HCT116 (cell line): Measurements from ENCODE around the gene TRPV2. TPM values are rescaled to one million over a fixed set of nuclear protein-coding genes. Genes with fewer than 3 reads are reported as not detected.

ENCODE experiments used
- ATAC-seq: fragments of 200-7000 bp; cut with Tn5 transposase; 2 replicates; pipeline ENCODE4 v1.9.1; 2020; ENCODE audit warnings: mild to moderate bottlenecking, moderate library complexity
- BruUV-seq: library from RNA; stranded (reverse); fragments of 400-500 nt; replicated peaks from 2 replicates; lab custom pipeline; 2021; lab: Mats Ljungman, UMichigan
- CTCF ChIA-PET: fragments of 300-600 bp; sonication (Branson Sonifier 250); formaldehyde crosslinking; loops from one replicate; lab custom pipeline; 2021; ENCODE audit warnings: antibody characterized with exemption; lab: Charles Lee
- POLR2A ChIA-PET: fragments of 300-600, 350-600 bp; sonication (Branson Sonifier 250); formaldehyde crosslinking; loops from one replicate; lab custom pipeline; 2021; ENCODE audit warnings: antibody characterized with exemption; lab: Charles Lee
- RAD21 ChIA-PET, 2 experiments: fragments of 300-600 bp; sonication (Branson Sonifier 250); formaldehyde crosslinking; loops; one replicate each; lab custom pipeline; 2023; ENCODE audit warnings: low total read pairs in 2 of 2; ENCODE audit not compliant: uncharacterized antibody in 2 of 2, unreplicated experiment in 2 of 2, low non-redundant PET in 1 of 2; lab: Charles Lee
- DNase-seq: peaks from one replicate; pipeline ENCODE4 v3.0.0-alpha.2; 2010; ENCODE audit warnings: low read depth, low spot score
- H2AFZ ChIP-seq: fragments of 200-600 bp; shearing (Covaris generic), sonication (generic); 2 replicates; pipeline ENCODE4 v1.6.1; 2017; ENCODE audit warnings: low read depth, mixed run types, mixed read lengths, antibody characterized with exemption, low read length; ENCODE audit not compliant: poor library complexity, severe bottlenecking
- H3K27ac ChIP-seq: 2 replicates; pipeline ENCODE4 v1.5.1; 2012; ENCODE audit warnings: low read depth, low read length
- H3K27me3 ChIP-seq: fragments of 200-600 bp; sonication (generic); 2 replicates; pipeline ENCODE4 v1.6.1; 2016; ENCODE audit warnings: mixed run types, low read length, mixed read lengths; ENCODE audit not compliant: insufficient read depth
- H3K36me3 ChIP-seq, 2 experiments: fragments of 200-500 bp in 1 of 2; fragments of 200-600 bp in 1 of 2; sonication (Bioruptor generic) in 1 of 2; sonication (generic) in 1 of 2; 2 replicates each; pipeline versions ENCODE4 v1.5.1 to v1.6.1; 2014 to 2016; ENCODE audit warnings: low read length in 2 of 2, inconsistent platforms in 1 of 2, mixed read lengths in 1 of 2, mixed run types in 1 of 2; ENCODE audit not compliant: insufficient read depth in 2 of 2, control insufficient read depth in 1 of 2
- H3K4me1 ChIP-seq, 2 experiments: fragments of 200-600 bp in 1 of 2; sonication (generic) in 1 of 2; 2 replicates each; pipeline versions ENCODE4 v1.5.1 to v1.6.1; 2012 to 2017; ENCODE audit warnings: low read length in 2 of 2, inconsistent platforms in 1 of 2, mild to moderate bottlenecking in 1 of 2, mixed read lengths in 1 of 2, mixed run types in 1 of 2, moderate library complexity in 1 of 2; ENCODE audit not compliant: insufficient read depth in 2 of 2, control insufficient read depth in 1 of 2
- H3K4me2 ChIP-seq: fragments of 200-600 bp; sonication (generic); 2 replicates; pipeline ENCODE4 v1.6.1; 2017; ENCODE audit warnings: mixed run types, low read length, mixed read lengths
- H3K4me3 ChIP-seq, 2 experiments: fragments of 200-600 bp in 1 of 2; sonication (generic) in 1 of 2; replicated peaks in 1 of 2; 2 replicates each; pipeline ENCODE4 v1.5.1; 2011 to 2016; ENCODE audit warnings: low read length in 2 of 2, control low read depth in 1 of 2, low read depth in 1 of 2, mild to moderate bottlenecking in 1 of 2, mixed read lengths in 1 of 2, mixed run types in 1 of 2
- H3K79me2 ChIP-seq: fragments of 200-600 bp; sonication (generic); 2 replicates; pipeline ENCODE4 v1.6.1; 2017; ENCODE audit warnings: mild to moderate bottlenecking, mixed run types, low read length, moderate library complexity, mixed read lengths; ENCODE audit not compliant: insufficient read depth
- H3K9ac ChIP-seq: fragments of 200-600 bp; sonication (generic); 2 replicates; pipeline ENCODE4 v1.6.1; 2016; ENCODE audit warnings: low read length, mixed read lengths
- H3K9me2 ChIP-seq: fragments of 200-600 bp; sonication (generic), shearing (Covaris generic); 2 replicates; pipeline ENCODE4 v1.6.1; 2017; ENCODE audit warnings: mixed run types, mild to moderate bottlenecking, moderate library complexity; ENCODE audit not compliant: insufficient read depth
- H3K9me3 ChIP-seq, 2 experiments: fragments of 200-500 bp in 1 of 2; fragments of 200-600 bp in 1 of 2; sonication (Bioruptor generic) in 1 of 2; sonication (generic) in 1 of 2; 2 replicates each; pipeline ENCODE4 v1.6.1; 2014 to 2017; ENCODE audit warnings: low read length in 2 of 2, mixed read lengths in 2 of 2, inconsistent platforms in 1 of 2, low read depth in 1 of 2, mild to moderate bottlenecking in 1 of 2, mixed run types in 1 of 2, moderate library complexity in 1 of 2; ENCODE audit not compliant: control insufficient read depth in 1 of 2, insufficient read depth in 1 of 2
- H4K20me1 ChIP-seq: fragments of 200-600 bp; sonication (generic), shearing (Covaris generic); 2 replicates; pipeline ENCODE4 v1.6.1; 2017; ENCODE audit warnings: mixed run types, mild to moderate bottlenecking, moderate library complexity; ENCODE audit not compliant: insufficient read depth
- ATF3 ChIP-seq: IDR thresholded peaks from 2 replicates; pipeline ENCODE4 v1.6.1; 2012
- CBX3 ChIP-seq: IDR thresholded peaks from 2 replicates; pipeline ENCODE4 v1.6.1; 2012; ENCODE audit warnings: low read depth
- CEBPB ChIP-seq: IDR thresholded peaks from 2 replicates; pipeline ENCODE4 v1.6.1; 2012; ENCODE audit warnings: low read depth
- ELF1 ChIP-seq: IDR thresholded peaks from 2 replicates; pipeline ENCODE4 v1.6.1; 2012; ENCODE audit warnings: low read depth, borderline replicate concordance
- EZH2 ChIP-seq: fragments of 200-600 bp; sonication (generic); IDR thresholded peaks from 2 replicates; pipeline ENCODE4 v1.6.1; 2017; ENCODE audit warnings: antibody characterized with exemption, mixed run types
- EZH2phosphoT487 ChIP-seq: fragments of 200-600 bp; IDR thresholded peaks from 2 replicates; pipeline ENCODE4 v1.6.1; 2018; ENCODE audit warnings: antibody characterized with exemption, borderline replicate concordance
- FOSL1 ChIP-seq: IDR thresholded peaks from 2 replicates; pipeline ENCODE4 v1.6.1; 2012; ENCODE audit warnings: low read depth
- JUND ChIP-seq: IDR thresholded peaks from 2 replicates; pipeline ENCODE4 v1.6.1; 2012
- MAX ChIP-seq: IDR thresholded peaks from 2 replicates; pipeline ENCODE4 v1.6.1; 2012
- POLR2A ChIP-seq: IDR thresholded peaks from 2 replicates; pipeline ENCODE4 v1.7.0; 2011; ENCODE audit warnings: borderline replicate concordance; ENCODE audit not compliant: insufficient read depth, insufficient read length; ENCODE audit errors: extremely low read depth
- POLR2AphosphoS5 ChIP-seq: IDR thresholded peaks from 2 replicates; pipeline ENCODE4 v1.6.1; 2011; ENCODE audit warnings: mild to moderate bottlenecking, low read depth, low read length, moderate library complexity
- RAD21 ChIP-seq: IDR thresholded peaks from 2 replicates; pipeline ENCODE4 v1.6.1; 2012; ENCODE audit warnings: low read depth, mild to moderate bottlenecking
- REST ChIP-seq: IDR thresholded peaks from 2 replicates; pipeline ENCODE4 v1.6.1; 2012; ENCODE audit warnings: low read depth
- SIN3A ChIP-seq: IDR thresholded peaks from 2 replicates; pipeline ENCODE4 v1.6.1; 2012; ENCODE audit warnings: low read depth
- TCF7L2 ChIP-seq: IDR thresholded peaks from 2 replicates; pipeline ENCODE4 v1.7.0; 2011; ENCODE audit warnings: borderline replicate concordance, inconsistent platforms; ENCODE audit not compliant: insufficient read depth, insufficient read length; ENCODE audit errors: extremely low read depth
- YY1 ChIP-seq: IDR thresholded peaks from 2 replicates; pipeline ENCODE4 v1.6.1; 2011; ENCODE audit warnings: low read length, low read depth, moderate library complexity, mild to moderate bottlenecking; ENCODE audit not compliant: insufficient replicate concordance; ENCODE audit errors: extremely low read depth
- ZNF274 ChIP-seq: fragments of 200-500 bp; sonication (Bioruptor generic); IDR thresholded peaks from 2 replicates; pipeline ENCODE4 v1.6.1; 2014; ENCODE audit warnings: mild to moderate bottlenecking, low read depth, low read length, inconsistent platforms
- intact Hi-C: fragments of 100-400 bp; cut with micrococcal nuclease; formaldehyde crosslinking; loops from 2 replicates; pipeline ENCODE4 v1.10.0; 2022
- total RNA-seq: library from RNA; stranded (reverse); gene quantifications from one replicate; pipeline ENCODE4 v1.2.1, GENCODE V29; 2021; ENCODE audit not compliant: unreplicated experiment

The TRPV2 gene
- total RNA-seq, 1 experiment from 2014 or later = 2.7 TPM

- H3K9ac ChIP-seq = peak overlapping the region; percentile 8; the same call in 1 of the 2 replicates
- H4K20me1 ChIP-seq = no peaks in the 10 kb centered on the region
- peak overlapping the region; percentile 68 for H2AFZ ChIP-seq
- intact Hi-C loops = no loop called here
- H3K4me3 ChIP-seq = no peak overlapping the region
- no peaks in the 10 kb centered on the region for H3K9me2 ChIP-seq
- peak overlapping the region; percentile 78 for H3K4me2 ChIP-seq
- DNase-seq (no peak), ATAC-seq (no peak)
- BruUV-seq = no TSS peak
- H3K79me2 ChIP-seq = no peaks in the 10 kb centered on the region
- no peaks in the 10 kb centered on the region for H3K36me3 ChIP-seq
- TF ChIP-seq POLR2A (no peak), REST (no peak), ZNF274 (no peak), SIN3A (no peak), TCF7L2 (no peak), POLR2AphosphoS5 (no peak), RAD21 (no peak), CBX3 (no peak), FOSL1 (no peak), EZH2phosphoT487 (no peak), ATF3 (no peak), ELF1 (no peak), YY1 (no peak), MAX (no peak), CEBPB (no peak), JUND (no peak), EZH2 (no peak)
- no peaks in the 10 kb centered on the region for H3K9me3 ChIP-seq
- peak overlapping the region; percentile 81 for H3K27ac ChIP-seq
- H3K27me3 ChIP-seq = no peaks in the 10 kb centered on the region
- RAD21 ChIA-PET = no interaction called here
- peaks cover 40 to 47% of the 10 kb centered on the region in 2 experiments for H3K4me1 ChIP-seq
- POLR2A ChIA-PET = interaction anchor here (3.5 kb wide), 1 partner anchor 20 kb away, joined by 30 read pairs; no protein-coding TSS in a partner anchor
- CTCF ChIA-PET = interaction anchor here (1.0 to 1.7 kb wide), 3 partner anchors 10 to 118 kb away, joined by 3 to 15 read pairs (median 4); no protein-coding TSS in a partner anchor
Measured at GRCh38 chr17:16417896-16418684, 2.7 kb downstream of the TRPV2 start.
